GM10266 (cell line): ENCODE results near the gene CLCNKA.
A peak's percentile ranks its signal among the peaks of the same experiment; 100 is the strongest.
"Not testable (repeated sequence)": the region's sequence is repeated elsewhere in the genome, so short reads cannot be mapped to it uniquely, and the experiment has no call there.

ENCODE experiments used
- DNase-seq: peaks from one replicate; pipeline ENCODE4 v3.0.0; 2012; ENCODE audit errors: extremely low spot score
- TF ChIP-seq, protein P1 (sequence below): IDR thresholded peaks from 2 replicates; pipeline ENCODE4 v1.5.1; 2012; ENCODE audit warnings: mild to moderate bottlenecking, low read depth; ENCODE audit not compliant: control insufficient read depth, insufficient read depth; ENCODE audit errors: missing control alignments

CLCNKA gene

DNA sequence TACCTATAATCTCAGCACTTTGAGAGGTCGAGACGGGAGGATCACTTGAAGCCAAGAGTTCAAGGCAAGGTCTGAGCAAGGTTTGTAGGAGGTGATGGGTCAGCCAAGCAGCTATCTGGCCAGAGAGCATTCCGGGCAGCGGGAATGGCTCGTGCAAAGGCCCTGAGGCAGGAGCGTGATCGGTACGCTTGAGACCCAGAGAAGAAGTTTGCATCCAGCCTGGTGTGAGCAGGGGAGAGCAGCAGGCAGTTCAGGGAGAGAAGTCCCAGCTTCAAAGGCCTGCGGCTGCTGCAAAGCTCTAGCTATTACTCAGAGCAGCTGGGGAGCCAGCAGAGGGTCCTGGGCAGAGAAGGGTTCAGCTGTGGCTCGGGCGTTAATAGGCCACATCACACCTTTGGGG, 22.9 kb upstream of the CLCNKA start:
- TF ChIP-seq, protein P1, sequence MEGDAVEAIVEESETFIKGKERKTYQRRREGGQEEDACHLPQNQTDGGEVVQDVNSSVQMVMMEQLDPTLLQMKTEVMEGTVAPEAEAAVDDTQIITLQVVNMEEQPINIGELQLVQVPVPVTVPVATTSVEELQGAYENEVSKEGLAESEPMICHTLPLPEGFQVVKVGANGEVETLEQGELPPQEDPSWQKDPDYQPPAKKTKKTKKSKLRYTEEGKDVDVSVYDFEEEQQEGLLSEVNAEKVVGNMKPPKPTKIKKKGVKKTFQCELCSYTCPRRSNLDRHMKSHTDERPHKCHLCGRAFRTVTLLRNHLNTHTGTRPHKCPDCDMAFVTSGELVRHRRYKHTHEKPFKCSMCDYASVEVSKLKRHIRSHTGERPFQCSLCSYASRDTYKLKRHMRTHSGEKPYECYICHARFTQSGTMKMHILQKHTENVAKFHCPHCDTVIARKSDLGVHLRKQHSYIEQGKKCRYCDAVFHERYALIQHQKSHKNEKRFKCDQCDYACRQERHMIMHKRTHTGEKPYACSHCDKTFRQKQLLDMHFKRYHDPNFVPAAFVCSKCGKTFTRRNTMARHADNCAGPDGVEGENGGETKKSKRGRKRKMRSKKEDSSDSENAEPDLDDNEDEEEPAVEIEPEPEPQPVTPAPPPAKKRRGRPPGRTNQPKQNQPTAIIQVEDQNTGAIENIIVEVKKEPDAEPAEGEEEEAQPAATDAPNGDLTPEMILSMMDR: no peak
- DNase-seq: no peak

DNA sequence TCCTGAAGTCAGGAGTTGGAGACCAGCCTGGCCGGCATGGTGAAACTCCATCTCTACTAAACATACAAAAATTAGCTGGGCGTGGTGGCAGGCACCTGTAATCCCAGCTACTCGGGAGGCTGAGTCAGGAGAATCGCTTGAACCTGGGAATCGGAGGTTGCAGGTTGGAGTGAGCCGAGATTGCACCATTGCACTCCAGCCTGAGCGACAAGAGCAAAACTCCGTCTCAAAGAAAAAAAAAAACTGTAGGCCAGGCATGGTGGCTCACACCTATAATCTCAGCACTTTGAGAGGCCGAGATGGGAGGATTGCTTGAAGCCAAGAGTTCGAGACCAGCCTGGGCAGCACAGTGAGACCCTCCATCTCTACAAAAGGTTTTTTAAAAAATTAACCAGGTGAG, 20.6 kb upstream of the CLCNKA start:
- not testable (repeated sequence) for DNase-seq

DNA sequence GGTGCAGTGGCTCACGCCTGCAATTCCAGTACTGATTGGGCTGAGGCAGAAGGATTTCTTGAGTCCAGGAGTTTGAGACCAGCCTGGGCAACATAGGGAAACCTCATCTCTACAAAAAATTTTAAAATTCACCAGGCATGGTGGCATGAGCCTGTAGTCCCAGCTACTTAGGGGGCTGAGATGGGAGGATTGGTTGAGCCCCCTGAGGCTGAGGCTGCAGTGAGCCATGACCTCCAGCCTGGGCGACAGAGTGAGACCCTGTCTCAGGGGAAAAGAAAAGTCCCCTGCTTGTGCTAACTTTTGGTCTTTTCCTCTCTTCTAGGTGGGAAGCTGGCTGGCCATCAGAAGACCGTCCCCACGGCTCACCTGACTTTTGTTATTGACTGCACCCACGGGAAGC, 16.2 kb upstream of the CLCNKA start:
- TF ChIP-seq, protein P1: no peak
- DNase-seq: no peak

DNA sequence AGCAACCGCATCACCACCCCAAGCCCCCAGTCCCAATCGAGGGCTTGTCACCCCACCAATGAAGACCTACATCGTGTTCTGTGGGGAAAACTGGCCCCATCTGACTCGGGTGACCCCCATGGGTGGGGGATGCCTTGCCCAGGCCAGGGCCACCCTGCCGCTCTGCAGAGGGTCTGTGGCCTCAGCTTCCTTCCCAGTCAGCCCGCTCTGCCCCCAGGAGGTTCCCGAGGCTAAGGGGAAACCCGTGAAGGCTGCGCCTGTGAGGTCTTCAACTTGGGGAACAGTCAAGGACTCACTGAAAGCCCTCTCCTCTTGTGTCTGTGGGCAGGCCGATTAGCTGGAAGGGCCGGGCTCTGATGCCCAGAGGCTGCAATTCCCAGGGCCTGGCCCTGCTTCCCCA, 15.8 kb upstream of the CLCNKA start:
- no peak for DNase-seq
- TF ChIP-seq, protein P1: no peak

DNA sequence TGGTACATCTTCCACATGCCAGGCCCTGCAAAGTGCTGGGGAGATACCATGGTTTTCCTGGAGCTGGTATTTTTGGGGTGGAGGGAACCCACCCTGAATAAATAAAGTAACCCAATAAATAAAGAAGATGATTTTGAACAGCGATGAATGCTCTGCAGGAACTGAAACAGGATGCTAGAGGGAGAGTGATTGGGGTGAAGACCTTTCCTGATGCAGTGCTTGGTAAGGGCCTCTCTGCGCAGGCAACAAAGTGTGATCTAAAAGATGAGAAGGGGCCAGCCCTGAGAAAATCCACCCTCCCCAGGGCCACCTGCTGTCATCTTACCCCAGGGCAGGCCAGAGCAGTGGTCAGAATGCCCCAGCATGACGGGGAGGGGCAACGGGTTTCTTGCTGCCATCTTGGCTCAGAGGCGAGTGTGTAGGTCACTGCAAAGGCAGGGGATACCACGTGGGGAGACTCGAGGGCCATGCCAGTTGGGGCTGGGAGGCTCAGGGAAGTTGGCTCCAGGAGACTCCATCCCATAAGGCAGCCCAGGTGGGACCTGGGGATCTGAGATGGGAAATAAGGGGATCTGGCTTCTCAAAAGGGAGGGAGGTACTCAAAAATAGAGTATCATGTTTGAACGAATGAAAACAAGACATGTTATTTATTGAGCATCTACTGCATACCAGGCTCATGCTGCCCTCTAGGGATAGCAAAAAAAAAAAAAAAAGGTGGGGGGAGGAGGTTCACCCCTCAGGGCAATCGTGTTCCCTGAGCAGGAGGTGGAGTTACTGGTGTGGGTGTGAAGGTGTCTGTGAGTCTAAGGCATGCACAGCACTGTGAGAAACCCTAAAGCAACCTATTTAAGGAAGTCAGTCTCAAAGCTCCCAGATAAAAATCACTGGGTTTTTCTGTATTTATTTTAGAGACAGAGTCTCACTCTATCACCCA, 15.0 kb upstream of the CLCNKA start:
- TF ChIP-seq, protein P1: peak; percentile 6
- DNase-seq: peak; percentile 55

DNA sequence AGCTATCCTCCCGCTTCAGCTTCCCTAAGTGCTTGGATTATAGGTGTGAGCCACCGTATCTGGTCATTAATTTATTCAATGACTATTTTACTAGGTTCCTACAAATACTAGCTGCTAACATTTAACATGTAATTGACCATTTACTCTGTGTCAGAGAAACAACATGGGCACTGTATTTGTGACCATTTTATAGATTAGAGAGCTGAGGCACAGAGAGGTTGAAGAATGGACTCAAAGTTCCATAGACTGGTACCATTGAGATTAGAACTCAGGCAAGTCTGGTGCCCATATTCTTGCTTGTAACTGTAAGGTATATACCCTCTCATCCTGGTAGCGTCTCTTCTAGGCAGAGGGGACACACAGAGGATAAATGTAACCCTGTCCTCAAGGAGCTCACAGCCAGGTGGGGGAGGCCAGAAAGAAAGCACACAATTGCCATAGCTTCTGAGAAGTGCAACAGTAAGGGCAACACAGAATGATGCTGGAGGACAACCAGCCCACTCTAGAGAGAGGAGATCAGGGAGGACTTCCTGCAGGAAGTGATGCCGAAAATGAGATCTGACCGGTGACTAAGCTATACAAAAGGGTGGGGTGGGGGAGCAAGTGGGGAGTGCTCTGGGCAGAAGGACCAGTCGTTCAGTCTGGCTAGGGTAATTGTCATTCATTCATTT, 14.0 kb upstream of the CLCNKA start:
- DNase-seq: no peak
- TF ChIP-seq, protein P1: no peak

DNA sequence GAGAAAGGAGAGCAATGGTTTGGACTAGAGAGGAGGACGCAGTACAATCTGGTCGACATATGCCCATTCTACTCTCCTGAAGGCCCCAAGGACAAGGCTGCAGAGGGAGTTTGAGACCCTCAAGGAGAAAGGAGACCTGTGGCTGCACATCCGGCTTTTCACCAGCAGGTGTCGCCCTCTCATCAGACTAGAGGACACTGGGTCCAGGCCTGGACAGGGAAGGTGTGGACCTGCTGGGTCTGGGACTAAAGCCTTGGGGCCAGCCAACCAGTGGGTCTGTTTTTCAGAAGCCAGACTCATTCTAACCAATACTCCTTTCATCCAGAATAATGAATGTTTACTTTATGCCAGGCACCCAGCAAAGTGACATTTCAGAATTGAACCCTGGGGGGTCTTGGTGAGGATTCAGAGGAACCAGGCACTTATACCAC, 12.8 kb upstream of the CLCNKA start:
- TF ChIP-seq, protein P1: peak; percentile 93
- DNase-seq: peak; percentile 72

DNA sequence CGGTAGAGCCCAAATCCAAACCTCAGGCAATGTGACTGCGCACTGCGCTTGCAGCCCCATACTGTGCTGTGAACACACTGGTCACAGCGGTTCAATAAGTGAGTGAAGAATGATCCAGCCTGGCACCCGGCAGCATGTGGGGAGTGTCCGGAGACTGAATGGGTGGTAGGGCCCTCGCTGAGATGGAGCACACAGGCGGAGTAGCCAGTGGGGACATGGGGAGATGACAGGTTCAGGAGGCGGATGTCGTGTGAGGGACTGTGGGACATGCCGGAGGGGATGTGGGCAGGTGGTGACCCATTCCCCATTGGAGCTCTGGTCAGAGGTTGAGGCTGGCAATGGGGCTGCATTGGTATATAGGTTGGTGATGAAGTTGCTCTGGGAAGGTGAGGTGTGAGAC, 12.2 kb upstream of the CLCNKA start:
- no peak for DNase-seq
- TF ChIP-seq, protein P1: no peak
